DMS79 treated with DMSO at 0.1 percent for 48 hours (cell line): Measurements from ENCODE around the gene PIP5KL1.

Experiments used
- DNase-seq: peaks from one replicate; lab custom pipeline; 2025; lab: John Stamatoyannopoulos, UW

Gene PIP5KL1

GRCh38 chr9:127931092-127931881 lies 710 bp upstream of the PIP5KL1 start:
- peak; percentile 87 for DNase-seq

- no peak for DNase-seq
Observed at GRCh38 chr9:127929625-127929979, 975 bp downstream of the PIP5KL1 start.

- no peak for DNase-seq
Observed at GRCh38 chr9:127928676-127929624, 1.6 kb downstream of the PIP5KL1 start.

GRCh38 chr9:127927988-127928675 lies 2.4 kb downstream of the PIP5KL1 start:
- DNase-seq: no peak

GRCh38 chr9:127927201-127927987 lies 3.2 kb downstream of the PIP5KL1 start:
- peak; percentile 27 for DNase-seq

- no peak for DNase-seq
Observed at GRCh38 chr9:127926906-127927200, 3.7 kb downstream of the PIP5KL1 start.

- DNase-seq: no peak
Observed at GRCh38 chr9:127925959-127926905, 4.3 kb downstream of the PIP5KL1 start.

- DNase-seq: no peak
Observed at GRCh38 chr9:127924736-127925444, 5.7 kb downstream of the PIP5KL1 start.

- no peak for DNase-seq
Observed at GRCh38 chr9:127923771-127924170, 6.8 kb downstream of the PIP5KL1 start.

- no peak for DNase-seq
Observed at GRCh38 chr9:127923046-127923445, 7.5 kb downstream of the PIP5KL1 start.

GRCh38 chr9:127921557-127922120 lies 8.9 kb downstream of the PIP5KL1 start:
- DNase-seq: peak; percentile 35

GRCh38 chr9:127920794-127921193 lies 9.8 kb downstream of the PIP5KL1 start:
- no peak for DNase-seq

- no peak for DNase-seq
Observed at GRCh38 chr9:127919253-127919815, 11.2 kb downstream of the PIP5KL1 start.

- no peak for DNase-seq
Observed at GRCh38 chr9:127918183-127919107, 12.1 kb downstream of the PIP5KL1 start.

GRCh38 chr9:127917603-127918002 lies 13.0 kb downstream of the PIP5KL1 start:
- no peak for DNase-seq

GRCh38 chr9:127916720-127917581 lies 13.6 kb downstream of the PIP5KL1 start, which contains the start of gene ST6GALNAC4:
TSS of gene ST6GALNAC4 (minus strand) at chr9:127917041. CDS start at chr9:127916419, 622 bp downstream.
- peak; percentile 82 for DNase-seq
